Stomach (tissue), 9 donors: Measurements from ENCODE around the gene HNF4A. TPM values are rescaled to one million over a fixed set of nuclear protein-coding genes. Genes with fewer than 3 reads are reported as not detected.

Experiments
- DNase-seq, 2 donors: peaks; one replicate each; pipeline versions ENCODE4 v3.0.0 to v3.0.0-alpha.2; 2013 to 2019
- H3K27ac ChIP-seq, 5 donors: fragments of 200-600 bp in 4 of 5; sonication (generic) in 4 of 5; one replicate each; pipeline ENCODE4 v1.5.1; 2013 to 2019; ENCODE audit warnings: mild to moderate bottlenecking in 1 of 5, moderate library complexity in 1 of 5
- H3K27me3 ChIP-seq, 3 donors: fragments of 200-600 bp; sonication (generic); one replicate each; pipeline ENCODE4 v1.5.1; 2017 to 2019; ENCODE audit warnings: mixed run types in 1 of 3
- H3K36me3 ChIP-seq, 4 donors: fragments of 200-600 bp; sonication (generic); 1 replicate in 3 of 4; 2 replicates in 1 of 4; pipeline ENCODE4 v1.5.1; 2016 to 2019
- H3K4me1 ChIP-seq, 4 donors: fragments of 200-600 bp; sonication (generic); one replicate each; pipeline ENCODE4 v1.5.1; 2016 to 2019
- H3K4me3 ChIP-seq, 4 donors: fragments of 200-600 bp; sonication (generic) in 3 of 4; one replicate each; pipeline ENCODE4 v1.5.1; 2016 to 2019; ENCODE audit warnings: mild to moderate bottlenecking in 1 of 4
- H3K9me3 ChIP-seq, 4 donors: fragments of 200-600 bp; sonication (generic); one replicate each; pipeline ENCODE4 v1.5.1; 2016 to 2019
- CTCF ChIP-seq, 7 experiments: fragments of 450-650 bp in 4 of 7; fragments of 200-600 bp in 3 of 7; sonication (generic) in 3 of 7; IDR thresholded peaks; one replicate each; pipeline ENCODE4 v1.5.1; 2016 to 2019; ENCODE audit warnings: antibody characterized with exemption in 7 of 7, control low read depth in 2 of 7, mild to moderate bottlenecking in 1 of 7
- EP300 ChIP-seq: sonication (generic); formaldehyde crosslinking; IDR thresholded peaks from one replicate; pipeline ENCODE4 v1.6.1; 2017; ENCODE audit warnings: antibody characterized with exemption
- POLR2A ChIP-seq, 4 donors: fragments of 450-650 bp; IDR thresholded peaks; one replicate each; pipeline ENCODE4 v1.6.1; 2016; ENCODE audit warnings: antibody characterized with exemption in 4 of 4, control low read depth in 2 of 4, mild to moderate bottlenecking in 1 of 4, moderate library complexity in 1 of 4
- POLR2AphosphoS5 ChIP-seq, 3 donors: sonication (generic); formaldehyde crosslinking; IDR thresholded peaks; one replicate each; pipeline ENCODE4 v1.6.1; 2016; ENCODE audit warnings: antibody characterized with exemption in 3 of 3
- WGBS, 5 donors: extraction: QIAGEN DNeasy Blood & Tissue Kit in 3 of 5; methylation state at CpG; one replicate each; pipeline versions ENCODE4 v1.1.5 to v1.1.7; 2013 to 2018; 5-methylcytosine and 5-hydroxymethylcytosine counted together
- intact Hi-C: fragments of 100-400 bp; cut with DNase I; formaldehyde crosslinking; loops from one replicate; pipeline ENCODE4 v1.15.1; 2023; ENCODE audit warnings: low total_unique reads
- polyA plus RNA-seq, 3 donors: library from polyadenylated mRNA; stranded (reverse); fragments of 200-250 nt; gene quantifications; one replicate each; pipeline ENCODE4 v1.2.3, GENCODE V29; 2013
- total RNA-seq, 5 donors: library from RNA; depleted of rRNA; stranded (reverse); fragments of >200 nt; gene quantifications; one replicate each; pipeline versions ENCODE4 v1.1.0 to v1.2.3, GENCODE V29; 2014 to 2016
- donor health status: healthy with polysubstance abuse.
- donor health status: Bipolar disorder and iron deficiency.
- donor health status: healthy.

Gene HNF4A
- total and polyA plus RNA-seq, 8 donors, result 1.3 to 64.8 (median 23.5) TPM

GRCh38 chr20:44392776-44393607, 37.5 kb downstream of the HNF4A start:
- 49 to 63% (median 53%) methylated on average over 4 to 5 of the region's 5 CpGs for WGBS, 5 donors
- Histone ChIP-seq H3K27ac (no peak overlapping the region), H3K27me3 (peaks cover 0 to 14% (median 0%) of the 10 kb centered on the region in 3 donors), H3K4me1 (peaks cover 5 to 33% (median 24%) of the 10 kb centered on the region in 4 donors), H3K36me3 (no peaks in the 10 kb centered on the region), H3K9me3 (no peaks in the 10 kb centered on the region), H3K4me3 (no peak overlapping the region)
- TF ChIP-seq CTCF (IDR thresholded peaks at IDR 0.05), result no peak
- DNase-seq, result no peak
- intact Hi-C loops, result no loop called here

GRCh38 chr20:44393608-44394451, 38.3 kb downstream of the HNF4A start:
- intact Hi-C loops, result no loop called here
- no peaks in the 10 kb centered on the region for H3K36me3 ChIP-seq
- H3K9me3 ChIP-seq, result no peaks in the 10 kb centered on the region
- TF ChIP-seq EP300, result no peak
- TF ChIP-seq POLR2AphosphoS5 (IDR thresholded peaks at IDR 0.05), result no peak
- no peak for TF ChIP-seq CTCF (IDR thresholded peaks at IDR 0.05)
- TF ChIP-seq POLR2A (IDR thresholded peaks at IDR 0.05), result no peak
- WGBS, 5 donors, result 62 to 72% (median 68%) methylated on average over 9 of the region's 9 CpGs
- H3K27ac ChIP-seq, result no peak overlapping the region
- DNase-seq, result no peak
- no peak overlapping the region for H3K4me3 ChIP-seq
- peaks cover 0 to 9% (median 0%) of the 10 kb centered on the region in 3 donors for H3K27me3 ChIP-seq
- H3K4me1 ChIP-seq, result peaks cover 5 to 25% (median 18%) of the 10 kb centered on the region in 4 donors

GRCh38 chr20:44394452-44394701, 38.9 kb downstream of the HNF4A start:
- Histone ChIP-seq H3K27ac (no peak overlapping the region), H3K36me3 (no peaks in the 10 kb centered on the region), H3K9me3 (no peaks in the 10 kb centered on the region), H3K4me3 (no peak overlapping the region), H3K27me3 (peaks cover 0 to 5% (median 0%) of the 10 kb centered on the region in 3 donors), H3K4me1 (peaks cover 5 to 23% (median 17%) of the 10 kb centered on the region in 4 donors)
- WGBS, 5 donors, result 20 to 59% (median 37%) methylated on average over 2 of the region's 2 CpGs
- no peak for TF ChIP-seq POLR2AphosphoS5 (IDR thresholded peaks at IDR 0.05)
- no peak for TF ChIP-seq CTCF (IDR thresholded peaks at IDR 0.05)
- TF ChIP-seq EP300, result no peak
- TF ChIP-seq POLR2A (IDR thresholded peaks at IDR 0.05), result no peak
- intact Hi-C loops, result no loop called here
- DNase-seq, result no peak

GRCh38 chr20:44394702-44395460, 39.4 kb downstream of the HNF4A start:
- Histone ChIP-seq H3K27me3 (peaks cover 0 to 5% (median 0%) of the 10 kb centered on the region in 3 donors), H3K9me3 (no peaks in the 10 kb centered on the region), H3K27ac (no peak overlapping the region), H3K36me3 (no peaks in the 10 kb centered on the region), H3K4me1 (peaks cover 5 to 27% (median 17%) of the 10 kb centered on the region in 4 donors), H3K4me3 (no peak overlapping the region)
- TF ChIP-seq POLR2A (IDR thresholded peaks at IDR 0.05) (no peak), POLR2AphosphoS5 (IDR thresholded peaks at IDR 0.05) (no peak), EP300 (no peak), CTCF (IDR thresholded peaks at IDR 0.05) (no peak)
- intact Hi-C loops, result no loop called here
- no peak for DNase-seq
- 62 to 71% (median 63%) methylated on average over 14 to 15 of the region's 15 CpGs for WGBS, 5 donors
